Measurements from ENCODE around the gene MEGF6.

Gene MEGF6

DNA sequence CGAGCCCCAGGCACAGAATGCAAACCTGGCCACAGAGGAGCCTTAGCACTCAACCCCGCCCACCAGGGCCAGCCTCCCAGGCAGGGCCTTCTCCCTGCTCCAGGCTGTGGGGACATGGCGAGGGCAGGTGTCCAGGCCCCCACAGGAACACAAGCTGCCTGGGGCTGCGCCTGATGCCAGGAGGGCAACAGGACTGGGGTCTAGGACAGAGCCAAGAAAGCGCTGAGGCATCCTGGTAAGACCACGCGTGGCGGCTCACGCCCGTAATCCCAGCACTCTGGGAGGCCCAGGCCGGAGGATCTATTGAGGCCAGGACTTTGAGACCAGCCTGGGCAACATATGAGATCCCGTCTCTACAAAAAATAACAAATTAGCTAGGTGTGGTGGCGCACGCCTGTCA, 59.1 kb downstream of the MEGF6 start:
- H3K9me3 ChIP-seq: no peaks in the 10 kb centered on the region
- H3K27me3 ChIP-seq: no peaks in the 10 kb centered on the region
- H3K4me3 ChIP-seq: no peak overlapping the region
- H4K20me1 ChIP-seq: peaks cover 97% of the 10 kb centered on the region
- peaks cover 32% of the 10 kb centered on the region; the same call in 1 of the 2 replicates for H3K36me3 ChIP-seq
- H3K4me1 ChIP-seq: peaks cover 15% of the 10 kb centered on the region
- no peak for TF ChIP-seq Cebpa-rat (IDR thresholded peaks at IDR 0.05)
- H3K27ac ChIP-seq: no peak overlapping the region
- H3K9ac ChIP-seq: no peak overlapping the region
- no peak overlapping the region for H3K4me2 ChIP-seq

DNA sequence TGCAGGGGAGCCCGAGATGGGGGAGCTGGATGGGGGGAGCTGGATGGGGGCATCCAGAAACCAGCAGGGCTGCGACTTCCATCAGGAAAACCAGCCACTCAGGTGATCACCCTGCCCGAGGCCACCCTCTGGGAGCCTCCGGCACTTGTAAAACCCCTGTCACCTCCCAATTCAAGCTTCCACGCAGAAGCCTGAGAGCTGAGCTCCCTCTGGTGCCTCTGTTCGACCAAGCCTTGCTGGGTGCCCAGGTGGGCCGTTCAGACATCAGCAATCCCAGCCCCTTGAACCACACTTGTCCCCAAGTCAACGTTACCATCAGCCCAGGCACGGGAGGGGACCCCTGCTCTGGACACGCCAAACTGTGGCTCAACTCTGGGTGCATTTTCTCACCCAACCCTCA, 59.6 kb downstream of the MEGF6 start:
- H3K4me3 ChIP-seq: no peak overlapping the region
- H3K36me3 ChIP-seq: peaks cover 28% of the 10 kb centered on the region; the same call in 1 of the 2 replicates
- TF ChIP-seq Cebpa-rat (IDR thresholded peaks at IDR 0.05): no peak
- H4K20me1 ChIP-seq: peaks cover 97% of the 10 kb centered on the region
- H3K27me3 ChIP-seq: no peaks in the 10 kb centered on the region
- H3K4me1 ChIP-seq: peaks cover 19% of the 10 kb centered on the region
- no peak overlapping the region for H3K9ac ChIP-seq
- H3K27ac ChIP-seq: no peak overlapping the region
- no peaks in the 10 kb centered on the region for H3K9me3 ChIP-seq
- H3K4me2 ChIP-seq: no peak overlapping the region

DNA sequence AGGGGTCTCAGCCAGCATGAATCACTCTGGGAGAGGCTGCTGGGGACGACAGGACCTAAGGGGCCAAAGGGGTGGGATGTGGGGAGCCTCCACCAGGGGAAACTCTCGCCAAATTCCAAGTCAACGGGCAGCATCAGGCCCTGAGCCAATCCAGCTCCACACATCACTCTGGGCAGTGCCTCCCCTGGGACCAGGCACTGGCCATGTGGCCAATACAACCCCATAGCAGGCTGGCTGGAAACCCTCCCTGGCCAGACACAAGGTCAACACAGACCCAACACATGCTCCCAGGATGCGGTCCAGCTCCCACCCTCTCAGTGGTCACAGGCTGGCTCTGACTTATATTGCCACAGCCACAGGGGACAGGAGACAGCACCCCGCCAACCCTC, 60.0 kb downstream of the MEGF6 start:
- H3K9me3 ChIP-seq: no peaks in the 10 kb centered on the region
- peaks cover 19% of the 10 kb centered on the region for H3K4me1 ChIP-seq
- no peak for TF ChIP-seq Cebpa-rat (IDR thresholded peaks at IDR 0.05)
- H3K36me3 ChIP-seq: peaks cover 25% of the 10 kb centered on the region; the same call in 1 of the 2 replicates
- no peak overlapping the region for H3K9ac ChIP-seq
- H3K4me3 ChIP-seq: no peak overlapping the region
- no peak overlapping the region for H3K27ac ChIP-seq
- H4K20me1 ChIP-seq: peaks cover 97% of the 10 kb centered on the region
- H3K4me2 ChIP-seq: no peak overlapping the region
- H3K27me3 ChIP-seq: no peaks in the 10 kb centered on the region

DNA sequence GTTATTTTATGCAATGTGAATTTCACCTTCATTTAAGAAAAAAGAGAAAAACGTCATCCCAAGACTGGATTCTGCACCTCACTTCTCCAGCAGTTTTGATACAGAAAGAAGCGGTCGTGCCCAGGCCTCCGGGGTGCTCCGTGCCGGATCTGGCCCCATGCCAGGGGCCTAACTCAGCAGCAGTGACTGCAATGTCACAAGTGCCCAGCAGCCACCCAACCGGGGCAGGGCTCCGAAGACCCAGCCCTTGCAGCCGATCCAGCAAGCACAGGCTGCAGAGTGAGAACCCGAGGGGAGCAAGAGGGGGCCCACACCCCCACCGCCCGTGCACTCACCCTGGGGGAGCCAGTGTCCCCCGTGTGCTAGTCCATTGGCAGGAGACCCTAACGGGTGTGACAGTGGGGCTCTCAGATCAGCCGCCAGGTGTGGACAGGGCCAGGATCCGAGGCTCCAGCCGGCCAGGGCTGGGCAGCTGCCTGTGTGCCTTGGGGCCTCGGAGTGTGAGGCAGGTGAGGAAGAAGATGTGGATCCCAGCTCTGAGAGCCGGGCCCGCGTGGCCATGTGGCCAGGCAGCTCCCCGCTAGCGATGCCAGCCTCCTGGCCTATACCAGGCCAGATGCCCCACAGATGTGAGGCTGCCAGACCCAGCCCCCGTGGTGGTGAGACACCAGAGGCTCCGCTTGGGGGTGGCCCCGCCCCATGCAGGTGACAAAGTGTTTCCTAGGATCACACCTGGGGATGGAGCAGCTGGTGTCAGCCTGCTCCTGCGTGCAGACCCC, 60.6 kb downstream of the MEGF6 start:
- no peak for TF ChIP-seq Cebpa-rat (IDR thresholded peaks at IDR 0.05)
- no peak overlapping the region for H3K4me3 ChIP-seq
- H3K27ac ChIP-seq: no peak overlapping the region
- peaks cover 97% of the 10 kb centered on the region for H4K20me1 ChIP-seq
- peaks cover 19% of the 10 kb centered on the region for H3K4me1 ChIP-seq
- H3K4me2 ChIP-seq: no peak overlapping the region
- H3K27me3 ChIP-seq: no peaks in the 10 kb centered on the region
- H3K9ac ChIP-seq: no peak overlapping the region
- H3K9me3 ChIP-seq: no peaks in the 10 kb centered on the region
- H3K36me3 ChIP-seq: peaks cover 25% of the 10 kb centered on the region; the same call in 1 of the 2 replicates

DNA sequence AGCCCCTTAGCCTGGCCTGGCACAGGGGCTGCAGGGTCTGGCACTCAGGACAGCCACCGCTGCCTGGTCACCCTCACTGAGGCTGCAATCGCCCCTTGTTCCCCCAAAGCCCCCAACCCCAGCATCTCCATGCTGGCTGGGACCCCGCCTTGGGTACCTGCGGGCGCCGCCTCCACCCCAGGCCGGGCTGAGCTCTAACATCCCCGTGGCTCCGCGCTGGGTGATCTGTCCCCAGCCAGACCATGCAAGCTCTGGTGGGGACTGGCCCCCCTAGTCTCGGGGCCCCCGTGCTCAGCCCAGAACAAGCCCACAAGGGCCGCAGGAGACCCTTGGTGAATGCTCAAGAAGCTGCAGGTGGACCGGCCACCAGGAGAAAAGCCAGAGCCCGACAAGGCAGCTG, 62.4 kb downstream of the MEGF6 start:
- H3K9ac ChIP-seq: no peak overlapping the region
- peaks cover 25% of the 10 kb centered on the region; the same call in 1 of the 2 replicates for H3K36me3 ChIP-seq
- no peak for TF ChIP-seq Cebpa-rat (IDR thresholded peaks at IDR 0.05)
- no peaks in the 10 kb centered on the region for H3K27me3 ChIP-seq
- no peaks in the 10 kb centered on the region for H3K9me3 ChIP-seq
- H3K4me2 ChIP-seq: no peak overlapping the region
- no peak overlapping the region for H3K4me3 ChIP-seq
- peaks cover 100% of the 10 kb centered on the region for H4K20me1 ChIP-seq
- peaks cover 19% of the 10 kb centered on the region for H3K4me1 ChIP-seq
- no peak overlapping the region for H3K27ac ChIP-seq

DNA sequence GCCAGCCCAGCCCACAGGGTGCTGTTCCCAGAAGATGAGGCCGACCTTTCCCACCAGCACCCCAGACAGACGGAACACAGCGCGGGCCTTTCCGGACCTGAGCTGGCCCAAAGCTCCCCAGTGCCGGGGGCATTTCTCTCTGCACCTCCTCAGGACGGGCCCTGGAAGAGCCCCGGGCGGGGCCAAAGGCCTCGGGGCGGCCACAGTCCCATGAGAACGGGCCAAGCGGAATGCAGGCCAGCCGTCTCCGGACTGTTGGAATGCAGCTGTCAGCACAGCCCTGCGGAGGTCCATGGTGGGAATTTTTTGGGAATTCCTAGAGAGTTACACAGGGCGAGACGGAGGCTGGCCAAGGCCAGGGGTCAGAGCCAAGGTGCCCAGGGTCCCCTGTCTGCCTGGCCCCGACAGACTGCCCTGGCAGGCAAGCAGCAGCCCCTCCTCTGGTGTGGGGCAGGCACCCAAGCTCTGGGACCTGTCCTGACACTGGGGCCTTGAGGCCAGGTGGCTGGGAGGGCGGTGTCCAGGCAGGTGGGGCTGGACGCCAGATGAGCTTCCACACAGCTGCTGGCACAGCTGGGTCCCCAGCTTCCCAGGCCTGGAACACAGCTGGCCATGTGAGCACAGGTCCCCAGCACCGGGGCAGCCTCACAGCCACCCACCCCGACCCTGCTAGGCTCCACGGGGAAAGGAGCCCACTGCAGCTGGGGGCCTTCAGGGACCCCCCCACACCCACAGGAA, 63.0 kb downstream of the MEGF6 start:
- Histone ChIP-seq H3K9me3 (no peaks in the 10 kb centered on the region), H3K9ac (no peak overlapping the region), H3K36me3 (peaks cover 25% of the 10 kb centered on the region; the same call in 1 of the 2 replicates), H3K4me2 (peak overlapping the region; percentile 74), H3K27ac (no peak overlapping the region), H3K4me3 (no peak overlapping the region), H3K4me1 (peaks cover 23% of the 10 kb centered on the region), H3K27me3 (no peaks in the 10 kb centered on the region), H4K20me1 (peaks cover 100% of the 10 kb centered on the region)
- TF ChIP-seq Cebpa-rat (IDR thresholded peaks at IDR 0.05): no peak

DNA sequence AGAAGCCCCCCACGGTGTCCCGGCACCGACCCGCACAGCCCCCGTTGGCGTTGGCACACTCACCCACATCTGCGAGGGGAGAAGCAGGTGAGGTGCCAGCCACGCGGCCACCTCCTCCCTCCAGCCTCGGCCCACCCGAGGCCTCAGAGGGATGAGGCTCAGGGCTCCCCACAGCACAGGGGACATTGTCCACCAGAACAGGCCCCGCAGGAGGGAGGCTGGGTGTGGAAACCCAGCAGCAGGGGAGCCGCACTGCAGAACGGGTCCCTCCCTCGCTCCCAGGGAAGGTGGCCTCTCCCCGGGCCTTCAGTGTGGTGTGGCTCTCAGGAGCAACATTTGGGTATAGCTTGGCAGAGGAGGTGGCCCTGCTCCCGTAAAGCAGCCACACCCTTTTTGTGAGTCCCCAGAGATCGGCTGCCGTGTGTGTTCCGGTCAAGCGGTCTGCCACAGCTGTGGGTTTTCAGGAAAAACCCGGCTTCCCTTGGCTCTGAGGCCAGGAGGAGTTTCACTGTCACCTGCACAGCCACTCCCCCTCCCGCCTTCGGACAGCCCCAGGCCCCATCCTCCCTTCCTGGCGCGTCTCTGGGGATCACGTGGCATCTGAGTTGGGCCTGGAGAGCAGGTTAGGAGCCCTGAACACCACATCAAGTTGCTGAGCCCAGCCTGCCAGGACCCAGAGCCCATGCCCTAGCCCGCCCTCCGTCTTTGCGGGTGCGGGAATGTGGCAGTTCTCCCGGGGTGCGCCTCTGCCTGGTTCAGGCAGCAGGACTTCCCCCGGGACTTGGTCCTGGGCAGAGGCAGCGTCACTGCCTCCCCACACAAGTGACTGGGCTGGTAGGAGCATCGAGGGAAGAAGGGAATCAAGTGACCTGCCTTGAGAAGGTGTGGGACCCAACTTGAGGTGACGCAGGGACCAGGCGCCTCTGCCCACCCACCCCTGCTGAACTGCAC, 64.0 kb downstream of the MEGF6 start:
- H3K9ac ChIP-seq: peak overlapping the region; percentile 15; the same call in 1 of the 2 replicates
- H4K20me1 ChIP-seq: peaks cover 100% of the 10 kb centered on the region
- H3K27me3 ChIP-seq: no peaks in the 10 kb centered on the region
- peaks cover 32% of the 10 kb centered on the region for H3K4me1 ChIP-seq
- H3K4me3 ChIP-seq: no peak overlapping the region
- no peaks in the 10 kb centered on the region for H3K9me3 ChIP-seq
- peaks cover 25% of the 10 kb centered on the region; the same call in 1 of the 2 replicates for H3K36me3 ChIP-seq
- H3K4me2 ChIP-seq: peak overlapping the region; percentile 74
- no peak for TF ChIP-seq Cebpa-rat (IDR thresholded peaks at IDR 0.05)
- no peak overlapping the region for H3K27ac ChIP-seq

DNA sequence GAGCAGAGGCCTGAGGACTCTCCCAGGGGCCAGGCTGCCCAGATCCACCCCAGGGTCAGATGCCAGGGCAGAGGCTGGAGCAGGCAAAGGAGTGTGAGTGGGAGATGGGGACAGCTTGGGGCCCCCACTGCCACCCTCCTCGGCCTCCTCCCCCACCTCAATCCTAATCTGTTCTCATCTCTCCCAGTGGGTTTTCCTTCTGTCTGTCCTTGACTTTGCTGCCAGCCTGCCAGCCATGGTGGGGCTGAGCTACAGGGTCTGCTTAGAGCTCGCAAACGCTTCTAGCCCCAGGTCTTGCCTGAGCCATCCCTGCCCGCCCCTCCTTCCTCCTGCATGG, 65.3 kb downstream of the MEGF6 start:
- H3K4me2 ChIP-seq: no peak overlapping the region
- peaks cover 46% of the 10 kb centered on the region for H3K4me1 ChIP-seq
- no peak overlapping the region for H3K9ac ChIP-seq
- peaks cover 24% of the 10 kb centered on the region; the same call in 1 of the 2 replicates for H3K36me3 ChIP-seq
- H3K27me3 ChIP-seq: no peaks in the 10 kb centered on the region
- H3K9me3 ChIP-seq: no peaks in the 10 kb centered on the region
- no peak for TF ChIP-seq Cebpa-rat (IDR thresholded peaks at IDR 0.05)
- H4K20me1 ChIP-seq: peaks cover 100% of the 10 kb centered on the region
- 0 out of 2 replicates have a peak overlapping the region, but pooled peaks have one; percentile 18 for H3K27ac ChIP-seq
- H3K4me3 ChIP-seq: no peak overlapping the region

DNA sequence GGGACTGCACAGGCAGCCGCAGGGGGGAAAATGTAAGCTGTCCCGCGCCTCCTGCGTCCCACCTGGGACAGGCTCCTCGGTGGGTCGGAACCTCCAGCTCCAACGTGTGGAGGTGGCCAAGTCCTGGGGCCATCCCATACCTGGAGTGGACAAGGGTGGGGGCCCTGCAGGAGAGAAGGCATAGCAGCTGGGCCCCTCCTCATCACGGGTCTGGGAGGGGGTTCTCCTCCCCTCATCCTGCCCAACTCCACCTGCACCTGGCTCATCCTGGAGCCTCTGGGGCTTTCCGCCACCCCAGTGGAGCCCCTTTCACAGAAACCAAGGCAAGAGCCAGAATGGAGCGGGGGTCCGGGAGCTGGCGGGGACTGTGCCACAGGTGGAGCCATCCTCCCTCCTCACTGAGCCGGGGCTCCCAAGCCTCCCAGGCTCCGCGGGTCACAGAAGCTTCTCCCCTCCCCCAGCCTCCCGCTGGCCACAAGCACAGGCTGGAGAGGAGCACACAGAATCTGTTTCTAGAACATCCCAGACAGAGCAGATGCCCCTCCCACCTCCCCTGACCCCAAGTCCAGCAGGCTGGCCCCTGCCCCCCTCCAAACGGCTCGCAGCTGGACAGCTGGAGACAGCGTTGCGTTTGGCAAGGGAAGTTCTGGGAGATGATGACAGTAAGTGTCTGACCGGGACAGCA, 65.8 kb downstream of the MEGF6 start:
- Histone ChIP-seq H3K9me3 (no peaks in the 10 kb centered on the region), H3K36me3 (peaks cover 19% of the 10 kb centered on the region; the same call in 1 of the 2 replicates), H4K20me1 (peaks cover 100% of the 10 kb centered on the region), H3K9ac (no peak overlapping the region), H3K4me2 (no peak overlapping the region), H3K4me1 (peaks cover 51% of the 10 kb centered on the region), H3K27me3 (no peaks in the 10 kb centered on the region), H3K27ac (0 out of 2 replicates have a peak overlapping the region, but pooled peaks have one; percentile 18), H3K4me3 (no peak overlapping the region)
- no peak for TF ChIP-seq Cebpa-rat (IDR thresholded peaks at IDR 0.05)
